DMS153 (cell line): ENCODE data around the gene LUC7L2.
"Not testable (repeated sequence)": the region's sequence is repeated elsewhere in the genome, so short reads cannot be mapped to it uniquely, and the experiment has no call there.

Experiments used
- DNase-seq: peaks from one replicate; lab custom pipeline; 2025; lab: John Stamatoyannopoulos, UW

The LUC7L2 gene

DNA sequence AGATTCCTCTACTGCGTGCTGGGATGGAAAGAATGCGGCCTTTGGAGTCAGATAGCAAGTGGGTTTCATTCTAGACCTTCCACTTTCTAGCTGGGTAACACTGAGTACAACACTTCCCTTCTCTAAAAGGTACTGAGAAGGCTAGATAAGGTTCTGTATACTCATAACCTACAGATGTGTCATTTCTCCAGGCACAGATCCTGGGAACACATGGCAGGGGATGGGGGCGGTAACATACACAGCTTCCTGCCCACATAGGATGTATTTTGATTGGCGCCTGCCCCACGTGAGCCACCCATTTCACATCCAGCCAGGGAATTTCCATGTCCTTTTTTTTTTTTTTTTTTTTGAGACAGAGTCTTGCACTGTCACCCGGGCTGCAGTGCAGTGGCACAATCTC lies 91.9 kb downstream of the LUC7L2 start:
- no peak for DNase-seq

DNA sequence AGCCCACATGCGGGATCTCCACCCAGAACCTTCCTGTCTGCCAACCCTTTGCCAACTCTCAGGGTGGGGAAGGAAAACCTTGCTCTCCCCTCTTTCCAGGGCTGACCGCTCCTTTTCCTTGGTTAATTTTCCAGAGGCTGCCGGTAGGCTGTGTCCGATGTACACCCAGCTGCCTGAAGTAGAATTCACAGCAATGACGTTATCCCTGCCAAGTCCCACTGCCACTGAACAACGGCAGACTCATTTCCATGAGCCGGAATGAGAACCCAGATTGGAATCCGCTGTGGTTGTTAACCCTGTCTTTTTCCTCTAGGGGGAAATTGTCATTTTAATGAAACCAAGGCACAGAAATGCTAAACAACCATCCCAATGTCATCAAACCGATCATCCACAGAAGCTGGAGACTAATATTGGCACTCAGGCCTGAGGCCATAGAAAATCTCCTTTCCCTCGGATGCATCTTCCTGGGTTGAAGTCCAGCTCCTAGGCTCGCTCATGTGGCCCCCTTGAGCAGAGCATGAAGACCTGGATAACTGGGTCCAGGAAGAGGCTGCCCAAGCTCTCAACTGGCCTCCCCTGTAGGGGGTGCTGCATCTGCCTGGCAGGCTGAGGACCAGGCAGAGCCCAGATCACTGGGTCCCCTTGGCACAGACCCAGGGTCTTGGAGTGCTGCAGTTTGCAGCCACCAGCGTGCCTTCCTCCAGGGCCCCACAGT lies 93.4 kb downstream of the LUC7L2 start:
- DNase-seq = no peak

DNA sequence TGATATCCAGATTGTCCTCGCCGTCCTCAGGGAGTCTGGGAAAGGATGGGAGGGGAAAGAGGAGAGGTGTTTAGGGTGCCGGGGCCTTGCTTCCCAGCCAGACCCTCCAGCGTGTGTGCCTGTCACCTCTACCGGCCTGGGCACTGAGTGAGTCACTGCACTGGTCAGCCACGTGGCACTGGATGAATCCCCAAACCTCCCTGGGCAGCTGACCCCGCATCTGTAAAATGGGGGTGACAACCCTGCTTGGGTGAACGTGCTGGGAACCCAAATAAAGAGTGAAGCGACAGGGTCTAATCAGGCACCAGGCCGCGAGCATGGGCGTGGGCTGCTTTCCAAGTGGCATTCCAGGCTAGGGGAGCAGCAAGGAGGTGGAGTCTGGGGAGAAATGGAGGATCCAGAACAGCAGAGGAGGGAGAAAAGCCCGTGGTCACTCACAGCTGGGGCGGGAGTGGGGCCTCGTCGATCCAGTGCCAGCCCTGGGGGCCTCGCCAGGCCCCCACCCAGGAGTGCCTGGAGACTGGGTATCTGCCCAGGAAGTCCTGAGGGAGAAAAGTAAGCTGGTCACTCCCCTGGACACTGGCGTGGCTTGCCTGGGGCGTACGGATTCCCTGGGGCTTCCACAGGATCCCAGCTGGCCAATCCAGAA lies 94.1 kb downstream of the LUC7L2 start:
- no peak for DNase-seq

GRCh38 chr7:139455789-139456188 lies 96.1 kb downstream of the LUC7L2 start:
- DNase-seq = no peak

DNA sequence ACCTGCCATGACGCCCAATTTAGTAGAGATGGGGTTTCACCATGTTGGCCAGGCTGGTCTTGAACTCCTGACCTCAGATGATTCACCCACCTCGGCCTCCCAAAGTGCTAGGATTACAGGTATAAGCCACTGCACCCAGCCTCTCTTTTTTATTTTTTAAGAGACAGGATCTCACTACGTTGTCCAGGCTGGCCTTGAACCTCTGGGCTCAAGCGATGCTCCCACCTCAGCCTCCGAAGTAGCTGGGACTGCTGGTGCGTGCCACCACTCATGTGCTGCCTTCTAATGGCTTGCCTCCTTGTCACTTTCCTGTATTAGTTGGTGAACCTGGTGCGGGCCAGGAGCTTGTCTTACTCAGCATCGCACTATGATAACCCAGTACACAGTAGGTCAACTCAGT lies 96.8 kb downstream of the LUC7L2 start:
- no peak for DNase-seq

DNA sequence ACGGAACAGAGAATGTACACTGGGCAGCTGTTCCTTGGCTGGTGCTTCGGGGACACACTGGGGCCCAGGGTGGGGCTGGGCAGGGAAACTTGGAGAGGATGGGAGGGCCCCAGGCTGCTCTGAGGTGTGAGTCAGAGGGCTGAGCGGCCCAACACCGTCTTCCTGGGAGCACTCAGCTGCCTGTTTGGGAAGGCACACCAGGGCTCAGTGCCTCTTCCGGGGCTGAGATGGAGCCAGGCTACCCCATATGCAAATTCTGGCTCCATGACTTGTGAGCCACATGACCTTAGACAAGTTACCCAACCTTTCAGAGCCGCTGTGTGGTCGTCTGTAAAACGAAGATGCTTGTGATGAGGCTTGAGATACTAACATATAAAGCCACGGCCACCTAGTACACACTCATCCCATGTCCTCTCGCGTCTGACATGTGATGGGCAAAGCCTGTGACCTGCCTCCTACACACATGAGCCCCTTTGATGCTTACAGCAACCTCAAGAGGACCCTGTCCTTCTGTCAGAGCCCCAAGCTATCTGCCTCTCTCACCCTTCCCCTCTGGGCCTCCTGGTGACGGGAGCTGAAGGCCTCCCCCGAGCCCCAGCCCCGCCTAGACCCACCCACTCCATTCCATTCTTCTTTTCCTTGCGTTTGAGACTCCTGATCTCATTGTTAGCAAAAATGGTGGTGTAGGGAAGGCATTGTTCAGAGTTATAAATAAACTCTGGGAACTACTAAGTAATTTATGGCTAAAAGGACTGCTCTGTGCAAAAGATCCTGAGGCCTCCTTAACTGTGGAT lies 97.7 kb downstream of the LUC7L2 start:
- DNase-seq = no peak

- DNase-seq = not testable (repeated sequence)
These were observed 103.7 kb downstream of the LUC7L2 start for GRCh38 chr7:139463421-139463820.

DNA sequence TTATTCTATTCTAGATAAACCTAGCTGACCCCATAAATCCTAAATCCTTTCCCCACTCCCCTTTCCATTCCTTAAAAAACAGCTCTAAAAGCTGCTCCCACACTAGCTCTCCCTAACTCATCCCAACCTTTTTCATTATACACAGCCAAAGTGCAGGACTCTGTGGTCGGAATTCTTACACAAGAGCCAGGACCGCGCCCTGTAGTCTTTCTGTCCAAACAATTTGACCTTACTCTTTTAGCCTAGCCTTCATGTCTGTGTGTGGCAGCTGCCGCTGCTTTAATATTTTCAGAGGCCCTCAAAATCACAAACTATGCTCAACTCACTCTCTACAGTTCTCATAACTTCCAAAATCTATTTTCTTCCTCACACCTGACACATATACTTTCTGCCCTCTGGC lies 104.8 kb downstream of the LUC7L2 start:
- not testable (repeated sequence) for DNase-seq

DNA sequence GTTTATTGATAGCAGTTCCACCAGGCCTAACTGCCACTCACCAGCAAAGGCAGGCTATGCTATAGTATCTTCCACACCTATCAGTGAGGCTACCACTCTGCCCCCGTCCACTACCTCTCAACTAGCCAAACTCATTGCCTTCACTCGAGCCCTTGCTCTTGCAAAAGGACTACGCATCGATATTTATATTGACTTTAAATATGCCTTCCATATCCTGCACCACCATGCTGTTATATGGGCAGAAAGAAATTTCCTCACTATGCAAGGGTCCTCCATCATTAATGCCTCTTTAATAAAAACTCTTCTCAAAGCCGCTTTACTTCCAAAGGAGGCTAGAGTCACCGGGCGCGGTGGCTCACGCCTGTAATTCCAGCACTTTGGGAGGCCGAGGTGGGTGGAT lies 105.4 kb downstream of the LUC7L2 start:
- DNase-seq = not testable (repeated sequence)

DNA sequence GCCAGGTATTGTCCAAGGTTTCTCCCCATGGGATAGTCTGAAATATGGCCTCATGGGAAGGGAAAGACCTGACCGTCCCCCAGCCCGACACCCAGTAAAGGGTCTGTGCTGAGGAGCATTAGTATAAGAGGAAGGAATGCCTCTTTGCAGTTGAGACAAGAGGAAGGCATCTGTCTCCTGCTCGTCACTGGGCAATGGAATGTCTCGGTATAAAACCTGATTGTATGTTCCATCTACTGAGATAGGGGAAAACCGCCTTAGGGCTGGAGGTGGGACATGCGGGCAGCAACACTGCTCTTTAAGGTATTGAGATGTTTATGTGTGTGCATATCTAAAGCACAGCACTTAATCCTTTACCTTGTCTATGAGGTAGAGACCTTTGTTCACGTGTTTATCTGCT lies 108.0 kb downstream of the LUC7L2 start:
- DNase-seq = not testable (repeated sequence)

- not testable (repeated sequence) for DNase-seq
These were observed 108.6 kb downstream of the LUC7L2 start for GRCh38 chr7:139468281-139468680.

- DNase-seq = no peak
These were observed 112.2 kb downstream of the LUC7L2 start for GRCh38 chr7:139471740-139472353.
